ENCODE results near the gene PLEKHO1.

PLEKHO1 gene

DNA sequence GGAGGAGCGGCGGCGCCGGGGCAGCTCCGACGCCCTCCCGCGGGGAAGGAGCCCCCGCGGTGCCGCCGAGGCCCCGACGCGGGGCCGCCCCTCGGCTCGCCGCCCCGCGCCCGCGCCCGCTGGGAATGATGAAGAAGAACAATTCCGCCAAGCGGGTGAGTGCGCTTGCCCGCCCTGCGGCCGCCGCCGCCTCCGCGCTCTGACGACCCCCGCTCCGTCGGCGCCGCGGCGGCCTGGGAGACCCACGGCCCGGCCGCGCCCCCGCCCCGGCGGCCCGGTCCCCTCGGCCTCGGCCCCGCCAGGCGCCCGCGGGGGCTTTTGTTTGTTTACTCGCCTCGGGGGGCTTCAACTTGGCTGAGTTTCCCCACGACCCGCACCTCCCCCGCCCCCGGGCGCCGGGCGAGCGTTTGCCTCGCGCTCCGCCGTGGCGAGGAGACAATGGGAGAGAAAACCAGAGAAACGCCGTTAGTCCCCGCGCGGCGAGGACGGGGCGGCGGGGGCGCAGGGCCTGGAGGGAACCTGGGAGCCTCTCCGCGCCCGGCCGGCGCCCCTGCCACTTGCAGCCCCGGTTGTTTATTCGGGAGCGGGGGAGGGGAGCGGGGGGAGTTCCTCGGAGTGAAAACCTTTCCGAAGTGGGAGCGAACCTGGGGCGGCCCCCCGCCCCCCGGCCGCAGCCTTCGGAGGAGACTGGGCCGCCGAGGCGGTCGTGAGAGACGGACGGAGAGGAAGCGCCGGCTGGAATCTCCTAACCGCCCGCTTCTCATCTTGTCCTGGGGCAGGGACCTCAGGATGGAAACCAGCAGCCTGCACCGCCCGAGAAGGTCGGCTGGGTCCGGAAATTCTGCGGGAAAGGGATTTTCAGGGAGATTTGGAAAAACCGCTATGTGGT lies 661 bp downstream of the PLEKHO1 start:
- peak; percentile 21 for DNase-seq

GRCh38 chr1:150151291-150152181 lies 1.8 kb downstream of the PLEKHO1 start:
- peak; percentile 50 for DNase-seq

- DNase-seq = no peak
Observed at GRCh38 chr1:150152182-150152536, 2.4 kb downstream of the PLEKHO1 start.

GRCh38 chr1:150152772-150153456 lies 3.2 kb downstream of the PLEKHO1 start:
- no peak for DNase-seq

- DNase-seq = no peak
Observed at GRCh38 chr1:150154143-150154542, 4.4 kb downstream of the PLEKHO1 start.

- no peak for DNase-seq
Observed at GRCh38 chr1:150155413-150156071, 5.8 kb downstream of the PLEKHO1 start.

GRCh38 chr1:150156868-150157603 lies 7.3 kb downstream of the PLEKHO1 start:
- no peak for DNase-seq

GRCh38 chr1:150159550-150159949 lies 9.8 kb downstream of the PLEKHO1 start:
- no peak for DNase-seq

DNA sequence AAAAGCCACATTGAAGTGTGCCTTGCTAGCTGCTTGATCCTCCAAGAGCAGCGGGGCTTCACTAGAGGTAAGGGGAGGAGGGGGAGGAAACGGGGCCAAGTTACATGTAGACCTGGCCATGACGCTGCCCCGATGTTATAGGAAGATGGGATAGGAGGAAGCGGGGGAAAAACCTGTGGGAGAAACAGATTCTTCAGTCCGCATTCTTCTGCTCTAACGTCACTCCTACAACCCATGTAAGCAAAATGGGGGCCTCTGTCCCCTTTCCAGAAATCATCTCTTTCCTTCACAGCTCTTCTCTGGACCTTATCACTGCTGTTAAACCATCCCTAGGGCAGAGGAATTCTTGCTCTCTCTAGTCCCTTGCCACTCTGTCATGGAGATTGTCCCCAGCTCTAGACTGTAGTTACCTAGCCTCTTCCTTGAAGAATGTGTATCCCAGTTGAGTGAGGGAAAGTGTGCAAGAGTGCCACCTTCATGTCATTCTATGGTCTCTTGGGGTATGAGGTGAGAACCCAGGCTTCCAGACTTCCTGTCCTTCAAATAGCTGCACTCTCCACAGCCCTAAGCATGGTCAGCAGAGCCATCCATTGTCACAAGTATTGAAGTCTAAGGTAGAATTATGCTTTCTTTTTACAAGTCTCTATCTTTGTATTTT lies 11.4 kb downstream of the PLEKHO1 start:
- DNase-seq = no peak

GRCh38 chr1:150161747-150162581 lies 12.2 kb downstream of the PLEKHO1 start:
- no peak for DNase-seq

DNA sequence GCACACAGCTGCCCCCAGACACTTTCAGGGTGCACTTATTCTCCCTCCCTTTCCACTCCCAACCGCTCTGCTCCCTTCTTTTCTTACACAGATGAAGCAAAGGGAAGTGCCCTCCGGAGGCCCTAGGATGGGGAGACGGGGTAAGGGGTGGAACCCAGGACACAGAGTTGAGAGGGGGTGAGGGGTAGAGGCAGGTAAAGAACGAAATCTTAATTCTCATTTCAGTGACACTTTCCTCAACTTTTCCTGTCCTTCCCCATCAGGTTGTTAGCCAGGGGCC lies 12.8 kb downstream of the PLEKHO1 start:
- no peak for DNase-seq

- no peak for DNase-seq
Observed at GRCh38 chr1:150162862-150163706, 13.4 kb downstream of the PLEKHO1 start.

- DNase-seq = no peak
Observed at GRCh38 chr1:150164224-150164623, 14.5 kb downstream of the PLEKHO1 start.

DNA sequence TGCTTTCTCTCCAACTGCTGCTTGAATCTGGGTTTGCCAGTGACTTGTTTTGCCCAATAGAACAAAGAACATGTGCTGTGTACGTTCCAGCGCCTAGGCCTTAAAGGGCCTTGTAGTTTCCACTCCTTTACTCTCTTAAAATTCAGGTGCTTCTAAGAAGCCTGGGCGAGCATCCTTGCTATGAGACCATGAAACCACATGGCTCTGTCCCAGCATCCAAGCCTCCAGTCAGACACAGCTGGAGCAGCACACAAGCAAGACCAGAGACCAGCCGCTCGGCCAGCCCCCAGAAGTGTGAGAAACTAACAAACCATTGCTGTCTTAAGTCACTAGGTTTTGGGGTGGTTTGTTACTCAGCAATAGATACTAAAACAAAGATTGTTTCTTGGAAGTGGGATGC lies 15.1 kb downstream of the PLEKHO1 start:
- DNase-seq = no peak

DNA sequence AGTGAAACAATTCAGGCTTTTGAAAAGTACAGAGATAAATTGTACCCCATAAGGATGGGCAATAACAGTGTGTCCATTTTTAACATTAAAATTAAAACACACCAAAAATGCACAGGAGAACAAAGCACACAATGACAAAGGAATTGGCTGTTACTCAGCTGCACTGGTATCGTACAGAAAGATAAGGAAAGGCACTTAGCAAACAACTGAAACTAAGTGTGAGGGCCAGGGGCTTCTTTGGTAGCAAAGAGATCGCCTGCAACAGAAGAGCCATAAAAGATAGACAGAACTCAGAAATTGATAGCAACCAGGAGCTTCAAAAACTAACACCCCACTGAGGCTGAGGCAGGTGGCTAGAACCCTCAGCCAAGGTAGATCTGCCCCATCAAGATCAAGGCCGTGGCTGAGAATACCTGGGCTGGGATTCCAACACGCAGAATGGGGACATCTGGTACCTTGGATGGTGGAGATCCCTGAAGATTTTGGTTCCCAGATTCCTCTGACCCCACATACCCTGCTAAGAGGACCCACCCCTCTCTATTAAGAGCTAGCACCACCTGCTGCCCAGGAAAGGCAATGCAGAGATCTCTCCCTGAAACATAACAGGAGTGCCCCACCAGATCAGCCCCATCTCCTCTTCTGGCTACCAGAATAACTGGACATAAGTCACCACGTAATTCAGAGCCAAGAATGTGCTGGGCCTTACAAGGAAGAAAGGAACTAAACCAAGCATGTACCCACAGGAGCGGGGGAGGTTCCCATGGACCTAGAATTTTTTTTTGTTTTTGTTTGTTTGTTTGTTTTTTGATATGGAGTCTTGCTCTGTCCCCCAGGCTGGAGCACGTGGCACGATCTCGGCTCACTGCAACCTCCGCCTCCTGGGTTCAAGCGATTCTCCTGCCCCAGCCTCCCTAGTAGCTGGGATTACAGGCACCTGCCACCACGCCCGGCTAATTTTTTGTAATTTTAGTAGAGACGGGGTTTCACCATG lies 16.2 kb downstream of the PLEKHO1 start:
- DNase-seq = no peak

- peak; percentile 20 for DNase-seq
Observed at GRCh38 chr1:150168960-150169601, 19.4 kb downstream of the PLEKHO1 start.

DNA sequence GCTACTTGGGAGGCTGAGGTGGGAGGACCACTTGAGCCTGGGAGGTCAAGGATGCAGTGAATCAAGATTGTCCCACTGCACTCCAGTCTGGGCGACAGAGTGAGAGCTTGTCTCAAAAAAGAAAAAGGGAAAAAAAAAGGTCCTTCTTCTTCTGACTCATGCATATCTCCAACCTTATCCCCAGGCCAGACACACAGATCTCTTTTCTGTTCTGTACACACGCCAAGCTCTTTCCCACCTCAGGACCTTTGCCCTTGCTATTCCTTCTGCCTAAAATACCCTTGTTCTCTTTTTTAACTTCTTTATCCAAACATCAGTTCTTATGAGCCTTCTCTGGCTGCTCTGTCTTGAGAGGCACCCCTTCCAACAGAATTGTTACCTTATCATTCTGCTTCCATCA lies 22.1 kb downstream of the PLEKHO1 start:
- no peak for DNase-seq

DNA sequence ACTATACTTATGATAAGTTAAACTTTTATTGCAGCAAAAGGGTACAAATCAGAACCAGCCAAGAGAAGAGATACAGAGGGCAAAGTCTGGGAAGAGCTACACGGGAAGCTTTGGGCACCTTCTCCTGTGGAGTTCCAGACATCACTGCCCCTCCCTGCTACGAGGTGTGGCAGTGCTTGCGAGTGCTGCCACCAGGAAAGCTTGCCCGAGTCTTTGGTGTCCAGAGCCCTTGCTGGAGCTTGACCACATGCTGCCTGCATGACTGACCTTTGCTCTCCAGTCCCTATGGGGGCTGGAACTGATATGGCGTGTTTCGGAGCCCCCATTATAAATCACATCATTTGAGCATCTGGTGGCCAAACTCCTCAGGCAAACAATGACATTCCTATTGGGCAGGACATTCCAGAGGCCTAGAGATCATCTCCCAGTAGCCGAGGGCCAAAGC lies 23.4 kb downstream of the PLEKHO1 start:
- DNase-seq = no peak
